Measurements from ENCODE around the gene HAUS1. TPM values are rescaled to one million over a fixed set of nuclear protein-coding genes. Genes with fewer than 3 reads are reported as not detected.
"Not testable (repeated sequence)": the region's sequence is repeated elsewhere in the genome, so short reads cannot be mapped to it uniquely, and the experiment has no call there.

HAUS1 gene
- total RNA-seq, 1 experiment from 2014 or later, result 48.6 TPM

DNA sequence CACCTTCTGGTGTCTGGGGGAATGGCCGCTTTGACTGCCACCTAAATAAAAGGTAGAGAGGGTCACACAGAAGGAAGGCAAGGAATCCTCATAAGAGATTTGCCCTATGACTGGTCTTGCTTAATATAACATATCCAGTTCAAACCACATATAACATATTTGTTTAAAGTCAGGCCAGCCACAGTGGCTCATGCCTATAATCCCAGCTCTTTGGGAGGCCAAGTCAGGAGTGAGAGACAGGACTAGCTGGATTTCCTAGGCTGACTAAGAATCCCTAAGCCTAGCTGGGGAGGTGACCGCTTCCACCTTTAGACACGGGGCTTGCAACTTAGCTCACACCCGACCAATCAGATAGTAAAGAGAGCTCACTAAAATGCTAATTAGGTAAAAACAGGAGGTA lies 60.3 kb downstream of the HAUS1 start:
- H3K9me3 ChIP-seq, H3K27me3 ChIP-seq, H3K4me3 ChIP-seq, H3K36me3 ChIP-seq: not testable (repeated sequence)
- peak; percentile 27 for DNase-seq

DNA sequence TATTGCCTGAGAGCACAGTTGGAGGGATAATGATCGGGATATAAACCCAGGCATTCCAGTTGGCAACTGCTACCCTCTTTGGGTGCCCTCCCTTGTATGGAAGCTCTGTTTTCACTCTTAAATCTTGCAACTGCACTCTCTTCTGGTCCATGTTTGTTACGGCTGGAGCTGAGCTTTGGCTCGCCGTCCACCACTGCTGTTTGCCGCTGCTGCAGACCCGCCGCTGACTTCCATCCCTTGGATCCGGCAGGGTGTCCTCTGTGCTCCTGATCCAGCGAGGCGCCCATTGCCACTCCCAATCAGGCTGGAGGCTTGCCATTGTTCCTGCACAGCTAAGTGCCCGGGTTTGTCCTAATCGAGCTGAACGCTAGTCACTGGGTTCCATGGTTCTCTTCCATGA lies 60.7 kb downstream of the HAUS1 start:
- no peak for DNase-seq
- Histone ChIP-seq H3K36me3 (no peaks in the 10 kb centered on the region), H3K4me3 (no peak overlapping the region), H3K27me3 (no peaks in the 10 kb centered on the region), H3K9me3 (no peaks in the 10 kb centered on the region)

- DNase-seq, result no peak
- H3K9me3 ChIP-seq, result no peaks in the 10 kb centered on the region
- H3K4me3 ChIP-seq, result no peak overlapping the region
- no peaks in the 10 kb centered on the region for H3K36me3 ChIP-seq
- no peaks in the 10 kb centered on the region for H3K27me3 ChIP-seq
Observed at GRCh38 chr18:46166261-46166970, 62.2 kb downstream of the HAUS1 start.

- no peaks in the 10 kb centered on the region for H3K36me3 ChIP-seq
- no peak overlapping the region for H3K4me3 ChIP-seq
- no peaks in the 10 kb centered on the region for H3K9me3 ChIP-seq
- no peaks in the 10 kb centered on the region for H3K27me3 ChIP-seq
- no peak for DNase-seq
Observed at GRCh38 chr18:46167971-46168370, 63.8 kb downstream of the HAUS1 start.

DNA sequence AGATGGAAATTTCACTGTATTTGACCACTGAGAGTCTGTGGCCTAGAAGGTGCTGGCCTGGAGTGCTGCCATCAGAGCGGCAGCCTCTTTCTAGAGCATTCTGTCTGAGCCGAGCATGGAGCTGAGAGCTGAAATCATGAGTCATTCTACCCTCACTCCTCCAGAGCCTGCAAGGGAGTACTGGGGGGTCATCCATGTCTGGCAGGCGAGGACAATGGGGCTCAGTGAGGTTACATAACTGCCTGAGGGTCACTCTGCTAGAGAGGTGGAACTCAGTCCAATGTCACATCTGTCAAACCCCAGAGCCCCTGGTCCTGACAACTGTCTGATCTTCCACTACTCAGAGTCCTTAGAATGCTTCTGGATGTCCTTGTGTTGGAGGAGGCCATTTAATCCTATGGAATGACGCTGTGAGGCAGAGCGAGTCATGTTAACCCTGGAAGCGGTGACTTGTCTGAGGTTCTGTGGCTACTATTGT lies 65.3 kb downstream of the HAUS1 start:
- Histone ChIP-seq H3K4me3 (no peak overlapping the region), H3K36me3 (no peaks in the 10 kb centered on the region), H3K27me3 (no peaks in the 10 kb centered on the region), H3K9me3 (no peaks in the 10 kb centered on the region)
- DNase-seq, result peak; percentile 50

- no peak for DNase-seq
- Histone ChIP-seq H3K36me3 (peaks cover 4% of the 10 kb centered on the region; the same call in 1 of the 2 replicates), H3K27me3 (no peaks in the 10 kb centered on the region), H3K9me3 (no peaks in the 10 kb centered on the region), H3K4me3 (no peak overlapping the region)
Observed at GRCh38 chr18:46171331-46171730, 67.1 kb downstream of the HAUS1 start.

- Histone ChIP-seq H3K36me3 (peaks cover 4% of the 10 kb centered on the region; the same call in 1 of the 2 replicates), H3K4me3 (peak overlapping the region; percentile 95), H3K9me3 (no peaks in the 10 kb centered on the region), H3K27me3 (no peaks in the 10 kb centered on the region)
- peak; percentile 89 for DNase-seq
Observed at GRCh38 chr18:46173393-46174341, 69.5 kb downstream of the HAUS1 start.

GRCh38 chr18:46174342-46175041 lies 70.3 kb downstream of the HAUS1 start:
- Histone ChIP-seq H3K4me3 (peak overlapping the region; percentile 95), H3K27me3 (no peaks in the 10 kb centered on the region), H3K36me3 (peaks cover 4% of the 10 kb centered on the region; the same call in 1 of the 2 replicates), H3K9me3 (no peaks in the 10 kb centered on the region)
- peak; percentile 25 for DNase-seq

- peaks cover 4% of the 10 kb centered on the region for H3K36me3 ChIP-seq
- no peaks in the 10 kb centered on the region for H3K27me3 ChIP-seq
- no peak for DNase-seq
- no peaks in the 10 kb centered on the region for H3K9me3 ChIP-seq
- peak overlapping the region; percentile 95; the same call in 1 of the 2 replicates for H3K4me3 ChIP-seq
Observed at GRCh38 chr18:46176001-46176400, 71.8 kb downstream of the HAUS1 start.

Other genes starting within 250 kb of the HAUS1 start
- gene EPG5, start 137.1 kb upstream of the HAUS1 start, total RNA-seq (2014; rRNA removed; shearing (Covaris generic); ENCODE audit: low replicate concordance), result 9.4 and 14.2 TPM in 2 replicates
- gene PSTPIP2, start 32.1 kb upstream of the HAUS1 start, total RNA-seq (2014; rRNA removed; shearing (Covaris generic); ENCODE audit: low replicate concordance), result 5.6 and 9.7 TPM in 2 replicates
- gene ATP5F1A, start 6.1 kb upstream of the HAUS1 start, total RNA-seq (2014; rRNA removed; shearing (Covaris generic); ENCODE audit: low replicate concordance), result 432 and 465 TPM in 2 replicates

Measured in MG63 (cell line).